NCI-H146 treated with DMSO at 0.1 percent for 48 hours (cell line): Measurements from ENCODE around the gene SRGAP1.
A peak's percentile ranks its signal among the peaks of the same experiment; 100 is the strongest.
"Not testable (repeated sequence)": the region's sequence is repeated elsewhere in the genome, so short reads cannot be mapped to it uniquely, and the experiment has no call there.

Source experiments
- DNase-seq: peaks from one replicate; lab custom pipeline; 2025; ENCODE audit not compliant: unreplicated experiment; lab: John Stamatoyannopoulos, UW

SRGAP1 gene

DNA sequence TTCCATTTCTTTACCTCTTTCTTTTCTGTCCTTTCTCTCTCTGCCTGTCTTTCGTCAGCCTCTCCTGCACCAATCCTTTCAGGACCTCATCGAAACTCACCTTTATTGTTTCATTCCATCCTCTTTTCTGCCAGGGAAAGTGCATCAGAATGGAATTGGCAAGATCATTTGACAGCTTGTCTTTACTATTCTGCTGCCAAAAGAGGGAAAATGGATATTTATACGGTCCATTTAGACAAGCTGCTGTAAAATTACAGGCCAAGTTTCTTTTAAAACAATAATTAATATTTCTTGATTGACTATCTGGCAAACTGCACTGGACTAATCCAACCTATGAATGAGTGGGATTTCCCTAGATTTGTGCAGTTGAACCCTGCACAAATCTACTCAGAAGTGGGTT lies 7.6 kb upstream of the SRGAP1 start:
- no peak for DNase-seq

DNA sequence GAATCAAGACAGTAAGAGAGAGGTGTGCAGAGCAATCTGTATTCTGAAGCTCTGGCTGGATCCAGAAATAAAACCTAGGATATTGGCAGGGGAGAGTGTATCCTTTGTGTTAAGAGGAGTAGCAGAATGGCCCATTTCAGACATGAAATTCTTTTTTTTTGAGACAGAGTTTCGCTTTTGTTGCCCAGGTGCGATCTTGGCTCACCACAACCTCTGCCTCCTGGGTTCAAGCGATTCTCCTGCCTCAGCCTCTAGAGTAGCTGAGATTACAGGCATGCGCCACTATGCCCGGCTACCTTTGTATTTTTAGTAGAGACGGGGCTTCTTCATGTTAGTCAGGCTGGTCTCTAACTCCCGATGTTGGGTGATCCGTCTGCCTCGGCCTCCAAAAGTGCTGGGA lies 6.1 kb upstream of the SRGAP1 start:
- no peak for DNase-seq

DNA sequence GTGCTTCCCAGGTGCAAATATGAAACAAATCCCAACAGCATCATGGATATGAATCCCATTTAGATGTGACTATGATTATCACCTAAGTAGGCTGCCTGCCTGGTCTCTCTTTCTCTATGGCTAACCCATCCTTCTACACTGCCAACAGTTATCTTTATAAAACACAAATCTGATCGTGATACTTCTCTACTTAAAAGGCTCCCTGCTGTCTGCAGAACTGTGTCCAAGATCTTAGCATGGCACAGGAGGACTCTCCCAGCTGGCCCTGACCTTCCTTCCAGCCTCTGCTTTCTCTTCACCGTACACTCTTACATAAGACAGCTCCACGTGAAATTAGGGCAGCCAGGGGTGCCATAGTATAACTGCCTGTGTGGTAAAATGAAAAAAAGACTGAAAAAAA lies 3.5 kb upstream of the SRGAP1 start:
- no peak for DNase-seq

DNA sequence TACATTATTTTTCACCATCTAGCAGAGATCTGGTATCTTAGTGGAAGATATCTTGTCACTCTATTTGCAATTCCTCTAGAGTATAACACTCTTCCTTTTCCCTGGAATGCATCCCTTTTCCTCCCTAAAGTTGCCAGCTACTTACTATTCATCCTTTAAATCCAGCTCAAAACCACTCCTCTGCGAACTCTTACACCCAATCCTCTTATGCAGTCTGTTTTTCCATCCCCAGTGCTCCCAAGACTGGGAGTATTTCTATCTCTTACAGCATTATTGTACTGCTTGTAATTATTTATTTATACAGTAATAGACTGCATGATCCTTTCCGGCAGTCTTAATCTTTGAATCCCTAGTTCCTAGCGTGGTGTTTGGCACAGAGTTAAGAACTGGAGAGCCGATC lies 2.9 kb upstream of the SRGAP1 start:
- DNase-seq, result no peak

DNA sequence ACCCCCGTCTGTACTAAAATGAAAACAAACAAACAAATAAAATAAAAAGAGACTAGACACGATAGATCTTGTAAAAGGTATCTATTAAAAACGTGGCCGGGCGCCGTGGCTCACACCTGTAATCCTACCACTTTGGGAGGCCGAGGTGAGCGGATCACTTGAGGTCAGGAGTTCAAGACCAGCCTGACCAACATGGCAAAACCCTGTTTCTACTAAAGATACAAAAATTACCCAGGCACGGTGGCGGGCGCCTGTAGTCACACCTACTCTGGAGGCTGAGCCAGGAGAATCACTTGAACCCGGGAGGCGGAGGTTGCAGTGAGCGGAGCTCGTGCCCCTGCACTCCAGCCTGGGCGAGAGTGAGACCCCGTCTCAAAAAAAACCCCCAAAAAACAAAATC lies 1.8 kb upstream of the SRGAP1 start:
- not testable (repeated sequence) for DNase-seq

DNA sequence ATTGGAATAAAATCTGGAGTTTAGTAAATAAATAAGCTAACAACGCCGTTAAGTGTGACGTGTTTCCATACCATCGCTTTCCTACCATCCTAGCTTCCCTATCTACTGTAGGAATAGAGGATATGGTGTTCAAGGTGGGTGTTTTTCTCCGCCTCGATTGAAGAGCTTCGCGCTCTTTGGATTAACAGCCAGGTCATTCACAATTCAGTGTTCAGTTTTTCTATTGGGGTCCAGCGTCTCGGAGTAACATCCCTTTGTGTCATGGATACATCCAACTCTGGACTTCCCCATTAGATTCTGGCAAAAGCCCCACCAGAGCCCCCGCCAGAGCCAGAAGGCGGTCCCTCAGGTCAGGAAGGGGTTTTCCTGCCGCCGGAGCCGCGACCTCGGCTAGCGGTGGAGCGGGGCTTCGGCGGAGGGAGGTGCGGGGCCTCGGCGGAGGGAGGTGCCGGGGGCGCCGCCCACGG lies 1.2 kb upstream of the SRGAP1 start:
- DNase-seq, result no peak

DNA sequence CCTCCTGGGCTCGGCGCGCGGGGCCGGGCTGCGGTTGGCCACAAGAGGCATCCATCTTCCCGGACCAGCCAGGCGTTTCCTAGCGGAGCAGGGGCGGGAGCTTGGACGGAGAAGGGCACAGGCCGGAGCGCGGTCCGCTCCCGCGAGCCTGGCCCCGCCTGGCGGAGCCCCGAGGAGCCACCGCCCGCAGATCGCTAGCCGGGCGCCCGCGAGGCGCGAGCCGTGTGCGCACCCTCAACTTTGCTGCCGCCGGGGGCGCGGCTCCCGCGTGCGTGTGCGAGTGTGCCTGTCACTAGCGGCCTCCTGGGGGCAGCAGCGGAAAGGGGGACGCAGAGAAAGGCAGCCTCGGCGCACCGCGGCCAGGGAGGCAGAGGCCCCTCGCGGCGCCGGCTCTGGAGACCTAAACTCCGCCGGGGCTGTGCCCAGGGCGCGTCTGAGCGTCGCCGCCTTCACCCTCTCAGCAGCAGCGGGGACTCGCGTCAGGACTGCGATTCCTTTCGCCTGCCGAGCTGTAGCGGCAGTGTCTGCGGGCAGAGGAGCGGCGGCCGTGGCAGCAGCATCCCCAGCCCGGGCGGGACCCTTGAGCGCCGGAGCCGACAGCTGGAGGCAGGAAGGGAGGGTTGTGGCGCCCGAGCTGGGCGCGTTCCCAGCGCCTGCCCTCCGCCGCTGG lies 644 bp upstream of the SRGAP1 start:
- peak; percentile 88 for DNase-seq

DNA sequence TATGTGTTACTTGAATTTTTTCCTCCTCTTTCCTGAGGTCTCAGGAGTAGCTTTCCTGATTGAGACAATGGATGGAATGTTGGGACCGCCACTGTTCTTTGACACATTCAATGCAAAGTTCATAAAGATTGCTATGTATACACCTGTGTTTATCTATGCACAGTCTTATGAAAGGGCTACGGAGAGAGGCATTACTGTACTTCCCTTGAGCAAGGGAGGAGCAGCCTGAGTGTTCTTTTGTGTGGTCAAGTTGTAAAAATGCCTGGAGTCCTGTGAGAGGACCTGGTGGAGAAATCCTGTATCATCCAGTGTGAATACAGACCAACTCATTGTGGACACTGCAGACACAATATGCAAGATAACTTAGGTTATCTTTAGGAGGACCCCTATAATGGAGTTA lies 1.2 kb downstream of the SRGAP1 start:
- DNase-seq, result peak; percentile 62

DNA sequence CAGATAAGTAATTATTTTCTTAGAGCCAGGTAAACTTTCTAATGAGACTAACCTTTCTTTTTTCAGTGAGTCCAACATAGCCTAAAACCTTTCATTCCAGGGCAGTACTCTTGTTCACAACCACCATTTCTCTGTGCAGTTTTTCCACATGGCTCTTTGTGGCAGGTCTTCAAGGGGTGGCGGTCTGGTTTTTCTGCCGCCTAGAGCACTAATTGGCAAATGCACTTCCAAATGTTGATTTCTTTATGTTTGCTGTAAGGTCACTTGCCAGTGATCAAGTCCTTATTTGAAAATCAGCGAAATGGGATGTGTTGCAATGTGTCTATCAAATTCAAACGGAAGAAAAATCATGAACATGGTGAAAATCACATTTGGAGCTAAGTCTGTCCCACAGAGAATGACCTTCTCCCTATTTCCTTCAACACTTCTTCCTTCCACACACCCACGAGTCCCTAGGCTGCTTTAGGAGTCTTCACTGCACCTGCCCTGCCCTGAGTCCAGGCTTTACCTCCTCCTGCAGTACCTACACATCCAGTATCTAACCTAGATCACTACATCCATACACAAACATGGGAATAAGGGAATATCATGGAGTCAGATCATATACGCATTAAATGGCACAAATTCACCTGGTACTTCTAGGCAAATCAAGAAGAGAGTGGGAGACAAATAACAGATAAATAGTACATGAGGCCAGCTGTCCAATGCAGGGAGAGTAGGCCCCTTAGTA lies 1.9 kb downstream of the SRGAP1 start:
- peak; percentile 7 for DNase-seq

DNA sequence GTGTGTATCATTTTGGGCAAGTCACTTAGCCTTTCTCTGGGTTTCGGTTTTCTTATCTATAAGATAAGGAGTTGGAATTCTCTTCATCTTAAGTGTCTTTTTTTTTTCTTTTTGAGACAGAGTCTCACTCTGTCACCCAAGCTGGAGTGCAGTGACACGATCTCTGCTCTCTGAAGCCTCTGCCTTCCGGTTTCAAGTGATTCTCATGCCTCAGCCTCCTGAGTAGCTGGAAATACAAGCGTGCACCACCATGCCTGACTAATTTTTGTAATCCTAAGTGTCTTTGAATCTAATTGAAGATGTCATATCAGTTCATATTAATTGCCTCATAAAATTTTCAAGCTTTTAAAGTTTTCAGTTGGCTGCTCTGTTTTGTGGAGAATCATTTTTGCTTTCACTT lies 4.0 kb downstream of the SRGAP1 start:
- no peak for DNase-seq

DNA sequence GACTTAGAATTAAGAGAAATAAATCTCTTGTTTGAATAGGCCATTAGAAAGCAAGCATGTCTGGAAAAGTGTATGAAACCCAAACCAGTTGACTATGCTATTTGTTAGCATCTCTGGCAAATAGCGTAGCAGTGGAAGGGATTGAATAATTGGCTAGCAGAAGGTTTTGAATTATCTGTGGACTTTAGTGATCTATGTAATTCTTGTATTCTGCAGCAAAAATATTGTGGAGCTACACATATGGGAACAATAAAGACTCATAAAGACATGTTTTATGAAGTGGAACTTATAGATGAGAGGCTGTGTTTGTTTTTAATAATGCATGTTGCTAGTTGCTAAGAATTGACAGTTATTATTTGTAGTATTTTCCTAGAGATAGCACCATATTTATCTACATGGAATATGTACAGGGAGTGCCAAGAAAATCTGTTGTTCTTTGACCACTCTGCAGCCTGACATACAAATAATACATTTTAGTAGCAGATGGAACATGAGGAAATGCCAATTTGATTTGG lies 4.7 kb downstream of the SRGAP1 start:
- no peak for DNase-seq

DNA sequence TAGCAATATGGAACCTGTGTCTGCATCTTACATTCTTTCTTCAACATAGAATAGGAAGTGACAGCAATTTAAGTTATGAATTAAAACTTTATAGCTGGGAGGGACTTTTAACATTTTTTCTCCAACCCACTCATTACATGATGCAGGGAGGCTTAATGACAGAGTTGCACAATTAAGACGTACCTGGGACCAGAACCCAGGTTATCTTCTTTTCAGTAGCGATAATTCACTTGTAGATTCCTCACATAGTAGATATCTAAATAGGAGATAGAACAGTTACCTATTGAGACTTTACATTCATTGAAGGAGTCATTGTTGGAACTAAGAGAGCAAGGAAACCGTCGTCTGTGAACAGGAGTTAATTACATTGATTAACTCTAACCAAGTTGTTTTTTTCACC lies 5.1 kb downstream of the SRGAP1 start:
- DNase-seq, result no peak

DNA sequence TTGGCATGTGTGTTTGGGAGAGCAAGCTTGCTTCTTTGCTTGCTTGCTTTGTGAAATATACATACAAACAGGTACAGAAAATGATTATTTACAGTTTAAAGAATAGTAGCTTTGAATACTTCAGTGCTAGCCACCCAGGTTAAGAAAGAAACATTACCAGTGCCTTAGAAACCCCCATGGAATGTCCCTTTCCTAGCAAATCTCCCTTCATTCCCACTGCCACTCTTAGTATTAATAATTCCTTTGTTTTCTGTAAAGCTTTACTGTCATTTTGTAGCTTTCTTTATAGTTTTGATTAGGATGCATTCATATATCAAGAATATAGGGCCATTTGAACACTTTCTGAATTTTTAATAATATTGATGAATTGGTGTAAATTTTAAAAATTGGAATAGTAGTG lies 9.5 kb downstream of the SRGAP1 start:
- DNase-seq, result no peak

DNA sequence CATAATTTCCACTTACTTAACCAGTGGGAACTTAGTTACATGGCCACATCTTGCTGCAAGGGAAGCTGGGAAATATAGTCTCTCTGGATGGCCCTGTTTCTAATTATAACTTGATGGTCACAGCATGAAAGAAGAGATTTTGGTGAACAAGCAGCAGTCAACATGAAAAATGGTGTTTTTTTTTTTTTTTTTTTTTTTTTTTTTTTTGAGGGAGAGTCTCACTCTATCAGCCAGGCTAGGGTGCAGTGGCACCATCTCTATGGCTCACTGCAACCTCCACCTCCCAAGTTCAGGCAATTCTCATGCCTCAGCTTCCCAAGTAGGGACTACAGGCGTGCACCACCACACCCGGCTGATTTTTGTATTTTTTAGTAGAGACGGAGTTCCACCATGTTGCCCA lies 10.8 kb downstream of the SRGAP1 start:
- no peak for DNase-seq

DNA sequence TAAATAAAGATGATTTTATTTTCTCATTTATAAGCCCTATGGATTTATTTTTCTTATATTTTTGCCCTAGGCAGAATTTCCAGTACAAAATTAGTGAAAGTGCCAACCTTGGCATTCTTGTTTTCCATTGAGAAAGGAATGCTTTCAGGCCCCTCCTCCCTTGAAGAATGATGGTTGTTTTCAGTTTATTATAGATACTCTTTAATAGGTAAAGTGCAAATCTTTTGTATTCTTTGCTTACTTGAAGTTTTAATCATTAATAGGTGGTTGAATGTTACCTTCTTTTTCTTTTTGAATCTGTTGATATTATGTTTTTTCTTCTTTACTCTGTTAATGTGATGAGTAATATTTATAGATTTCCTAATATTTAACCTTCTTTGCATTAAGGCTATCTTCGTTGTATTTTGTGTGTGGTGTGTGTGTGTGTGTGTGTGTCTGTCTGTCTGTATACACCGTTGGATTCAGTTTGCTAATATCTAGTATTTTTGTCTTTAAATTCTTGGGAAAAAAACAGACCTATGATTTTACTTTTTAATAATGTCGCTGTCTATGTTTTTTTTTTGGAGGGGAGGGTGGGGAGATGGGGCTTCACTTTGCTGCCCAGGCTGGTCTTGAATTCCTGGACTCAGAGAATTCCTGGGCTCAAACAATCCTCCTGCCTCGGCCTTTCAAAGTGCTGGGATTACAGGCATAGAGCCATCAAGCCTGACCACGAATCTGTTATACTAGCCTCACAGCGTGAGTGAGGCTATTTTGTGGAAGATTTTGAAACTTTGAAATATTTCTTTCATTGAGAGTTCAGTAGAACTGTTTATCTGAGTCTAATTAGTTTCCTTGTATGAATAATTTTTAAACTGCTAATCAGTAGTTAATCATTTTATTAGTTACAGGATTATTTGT lies 13.5 kb downstream of the SRGAP1 start:
- no peak for DNase-seq

DNA sequence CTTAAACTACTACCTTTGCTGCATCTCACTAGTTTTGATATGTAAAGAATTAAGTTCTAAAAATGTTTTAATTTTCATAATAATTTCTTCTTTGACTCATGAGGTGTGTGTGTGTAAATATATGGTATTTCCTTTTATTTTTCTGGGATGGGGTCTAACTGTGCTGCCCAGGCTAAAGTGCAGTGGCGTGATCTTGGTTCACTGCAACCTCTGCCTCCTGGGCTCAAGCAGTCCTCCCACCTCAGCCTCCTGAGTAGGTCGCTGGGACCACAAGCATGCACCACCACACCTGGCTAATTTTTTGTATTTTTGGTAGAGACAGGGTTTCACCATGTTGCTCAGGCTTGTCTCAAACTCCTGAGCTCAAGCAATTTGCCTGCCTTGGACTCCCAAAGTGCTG lies 15.4 kb downstream of the SRGAP1 start:
- DNase-seq, result not testable (repeated sequence)

DNA sequence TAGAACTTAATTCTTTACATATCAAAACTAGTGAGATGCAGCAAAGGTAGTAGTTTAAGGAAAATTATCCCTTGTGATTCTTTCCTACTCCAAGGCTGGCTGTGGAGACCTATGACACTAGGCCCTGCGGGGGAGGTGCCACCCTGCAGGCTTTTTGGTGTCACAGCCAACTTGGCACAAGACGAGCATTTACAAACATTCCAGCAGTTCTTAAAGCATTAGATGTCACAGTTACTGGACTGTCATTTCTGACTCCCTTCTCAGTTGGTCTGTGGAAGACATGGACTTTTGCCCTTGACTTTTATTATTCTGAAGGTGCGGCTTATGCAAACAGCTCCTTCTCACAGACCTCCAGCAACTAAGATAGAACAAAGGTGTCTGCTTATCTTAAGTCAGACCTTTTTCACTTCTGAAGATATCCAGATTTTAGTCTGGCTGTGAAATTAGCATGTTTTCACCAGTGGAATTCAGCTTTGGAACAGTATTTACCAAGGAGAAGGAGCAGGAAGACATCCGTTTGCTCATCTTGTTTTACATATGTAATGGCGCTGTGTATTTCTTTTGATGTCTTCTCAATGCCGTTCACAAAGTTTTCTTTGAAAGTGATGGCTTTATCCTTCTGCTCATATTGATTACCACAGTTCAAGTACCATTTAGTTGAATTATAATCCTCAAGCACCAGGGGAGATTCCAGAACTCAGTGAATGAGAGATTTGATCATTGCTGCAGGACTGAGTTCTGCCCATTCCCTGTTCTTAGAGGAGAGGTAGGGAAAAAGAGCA lies 17.9 kb downstream of the SRGAP1 start:
- no peak for DNase-seq

DNA sequence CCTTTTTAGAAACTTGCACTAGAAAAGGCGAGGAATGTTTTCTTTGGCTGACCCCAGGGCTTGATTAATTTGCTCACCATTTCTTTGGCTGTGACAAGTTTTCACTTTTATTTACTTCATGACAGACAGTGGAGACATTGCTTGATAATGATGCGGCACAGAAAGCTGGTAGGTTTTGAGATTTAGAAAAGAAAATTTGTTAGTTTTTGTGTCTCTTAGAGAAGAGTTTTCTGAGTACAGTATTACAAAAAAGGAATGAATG lies 18.4 kb downstream of the SRGAP1 start:
- DNase-seq, result no peak

DNA sequence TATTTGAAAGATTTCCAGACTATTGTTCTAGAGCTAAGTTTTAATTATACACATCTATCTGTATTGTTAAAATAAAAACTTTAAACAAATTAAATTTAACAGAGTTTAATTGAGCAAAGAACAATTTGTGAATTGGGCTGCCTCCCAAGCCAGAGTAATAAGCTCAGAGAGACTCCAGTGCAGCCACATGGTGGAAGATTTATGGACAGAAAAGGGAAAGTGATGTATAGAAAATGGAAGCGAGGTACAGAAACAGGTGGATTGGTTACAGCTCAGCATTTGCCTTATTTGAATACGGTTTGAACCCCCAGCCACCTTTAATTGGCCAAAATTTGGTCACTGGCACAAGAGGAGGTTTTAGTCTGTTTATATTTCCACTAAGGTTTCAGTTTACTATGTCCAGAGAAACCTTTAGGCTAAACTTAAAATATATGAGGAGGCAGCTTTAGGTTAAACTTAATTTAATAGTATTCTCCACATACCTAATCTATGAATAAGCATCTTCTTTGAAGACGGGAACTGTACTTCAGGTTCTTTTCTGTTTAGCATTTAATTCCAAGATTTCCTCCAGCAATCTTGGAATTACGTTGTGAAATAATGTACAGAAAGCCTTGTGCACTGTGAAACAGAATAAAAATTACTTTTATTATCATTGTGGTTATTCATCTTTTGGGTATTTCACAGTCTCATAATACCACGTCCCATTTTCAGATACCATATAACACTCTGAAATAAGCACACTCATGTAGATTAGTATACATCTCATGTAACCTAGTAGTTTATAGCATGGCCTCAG lies 19.4 kb downstream of the SRGAP1 start:
- DNase-seq, result no peak

DNA sequence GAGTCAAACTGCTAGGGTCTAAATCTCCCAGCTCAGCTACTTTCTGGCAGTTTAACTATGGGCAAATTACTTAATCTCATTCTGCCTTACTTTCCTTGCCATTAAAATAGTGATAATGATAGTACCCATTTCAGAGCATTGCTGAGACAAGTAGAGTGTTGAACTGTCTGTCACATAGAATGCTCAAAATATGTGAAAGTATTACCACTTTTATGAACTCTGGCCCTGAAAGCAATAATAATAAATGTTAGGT lies 19.9 kb downstream of the SRGAP1 start:
- DNase-seq, result no peak

DNA sequence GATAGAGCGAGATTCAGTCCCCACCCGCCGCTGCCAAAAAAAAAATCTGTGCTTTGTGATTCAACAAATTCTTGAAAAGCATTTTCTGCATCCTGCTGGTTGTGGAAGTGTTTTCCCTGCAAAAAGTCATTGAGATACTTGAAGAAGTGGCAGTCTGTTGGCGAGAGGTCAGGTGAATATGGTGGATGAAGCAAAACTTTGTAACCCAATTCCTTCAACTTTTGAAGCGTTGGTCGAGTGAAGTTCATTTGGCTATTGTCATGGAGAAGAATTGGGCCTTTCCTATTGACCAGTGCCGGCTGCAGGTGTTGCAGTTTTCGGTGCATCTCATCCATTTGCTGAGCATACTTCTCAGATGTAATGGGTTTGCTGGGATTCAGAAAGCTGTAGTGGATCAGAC lies 20.9 kb downstream of the SRGAP1 start:
- no peak for DNase-seq
